Activated CD4-positive, alpha-beta memory T cell treated with anti-CD3 and anti-CD28 coated beads, Interleukin-2, amount 10 ng/mL, durations not matched to agents 7 days and 5 days (primary cell): ENCODE measurements around the gene MAP1LC3B2. TPM values are rescaled to one million over a fixed set of nuclear protein-coding genes. Genes with fewer than 3 reads are reported as not detected.
"Not testable (repeated sequence)": the region's sequence is repeated elsewhere in the genome, so short reads cannot be mapped to it uniquely, and the experiment has no call there.

Experiments used
- CTCF ChIA-PET: fragments of 350-600 bp; sonication (Branson Sonifier 250); formaldehyde crosslinking; loops from one replicate; lab custom pipeline; 2021; ENCODE audit warnings: antibody characterized with exemption, inconsistent platforms; lab: Charles Lee
- POLR2A ChIA-PET: fragments of 350-600 bp; sonication (Branson Sonifier 250); formaldehyde crosslinking; loops from one replicate; lab custom pipeline; 2021; ENCODE audit warnings: antibody characterized with exemption; lab: Charles Lee
- DNase-seq: peaks from one replicate; pipeline ENCODE4 v3.0.0-alpha.2; 2020
- H3K27ac Mint-ChIP-seq: one replicate; pipeline ENCODE4 v1.8.0; 2021; ENCODE audit warnings: mild to moderate bottlenecking, mixed read lengths
- H3K27me3 Mint-ChIP-seq: one replicate; pipeline ENCODE4 v1.8.0; 2021; ENCODE audit warnings: mixed read lengths
- H3K36me3 Mint-ChIP-seq: one replicate; pipeline ENCODE4 v1.8.0; 2021; ENCODE audit warnings: low read depth, mixed read lengths
- H3K4me1 Mint-ChIP-seq: one replicate; pipeline ENCODE4 v1.8.0; 2021; ENCODE audit warnings: mixed read lengths
- H3K4me3 Mint-ChIP-seq: one replicate; pipeline ENCODE4 v1.8.0; 2021; ENCODE audit warnings: mild to moderate bottlenecking, mixed read lengths
- H3K9me3 Mint-ChIP-seq: one replicate; pipeline ENCODE4 v1.8.0; 2021; ENCODE audit warnings: mixed read lengths
- total RNA-seq, 2 experiments: library from RNA; stranded (reverse); gene quantifications; one replicate each; pipeline ENCODE4 v1.2.3, GENCODE V29; 2021

The MAP1LC3B2 gene
- total RNA-seq, 2 experiments from 2014 or later: 0.68 to 0.83 TPM

DNA sequence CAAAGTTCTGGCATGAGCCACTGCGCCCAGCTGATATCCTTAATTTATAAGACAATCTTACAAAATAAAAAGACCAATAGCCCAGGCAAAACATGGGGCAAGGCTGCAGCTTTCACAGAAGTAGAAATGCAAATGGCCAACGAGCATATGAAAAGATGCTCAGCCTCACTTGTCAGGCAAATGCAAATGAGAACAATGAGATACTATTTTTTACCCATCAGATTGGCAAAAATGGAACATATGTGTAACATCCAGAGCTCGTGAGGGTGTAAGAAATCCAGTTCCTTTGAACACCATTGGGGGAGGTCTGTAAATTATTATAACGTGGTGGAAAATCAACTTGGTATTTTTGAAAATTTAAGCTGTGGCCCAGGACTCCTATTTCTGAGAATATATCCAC lies 14.6 kb downstream of the MAP1LC3B2 start:
- H3K27ac Mint-ChIP-seq: no peak overlapping the region
- no peaks in the 10 kb centered on the region for H3K36me3 Mint-ChIP-seq
- no peak overlapping the region for H3K4me3 Mint-ChIP-seq
- POLR2A ChIA-PET: no interaction called here
- peaks cover 2% of the 10 kb centered on the region for H3K9me3 Mint-ChIP-seq
- CTCF ChIA-PET: interaction anchor here (1.2 kb wide), 1 partner anchor 14 kb away, joined by 4 read pairs; the partner anchor contains the start of gene MAP1LC3B2
- DNase-seq: no peak
- H3K27me3 Mint-ChIP-seq: no peaks in the 10 kb centered on the region
- no peaks in the 10 kb centered on the region for H3K4me1 Mint-ChIP-seq

DNA sequence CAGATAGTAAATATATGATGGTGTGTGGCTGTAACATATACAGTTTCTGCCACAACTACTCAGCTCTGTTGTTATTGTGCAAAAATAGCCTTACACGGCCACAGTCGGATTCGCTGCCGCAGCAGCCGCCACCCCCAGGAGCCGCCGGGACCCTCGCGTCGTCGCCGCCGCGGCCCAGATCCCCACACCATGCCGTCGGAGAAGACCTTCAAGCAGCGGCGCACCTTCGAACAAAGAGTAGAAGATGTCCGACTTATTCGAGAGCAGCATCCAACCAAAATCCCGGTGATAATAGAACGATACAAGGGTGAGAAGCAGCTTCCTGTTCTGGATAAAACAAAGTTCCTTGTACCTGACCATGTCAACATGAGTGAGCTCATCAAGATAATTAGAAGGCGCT lies 16.6 kb downstream of the MAP1LC3B2 start:
- H3K4me1 Mint-ChIP-seq, H3K4me3 Mint-ChIP-seq, H3K36me3 Mint-ChIP-seq, DNase-seq, H3K27ac Mint-ChIP-seq, CTCF ChIA-PET, H3K9me3 Mint-ChIP-seq, H3K27me3 Mint-ChIP-seq: not testable (repeated sequence)
- POLR2A ChIA-PET: interaction anchor here (0.9 kb wide), 1 partner anchor 36 kb away, joined by 3 read pairs; no protein-coding TSS in a partner anchor

DNA sequence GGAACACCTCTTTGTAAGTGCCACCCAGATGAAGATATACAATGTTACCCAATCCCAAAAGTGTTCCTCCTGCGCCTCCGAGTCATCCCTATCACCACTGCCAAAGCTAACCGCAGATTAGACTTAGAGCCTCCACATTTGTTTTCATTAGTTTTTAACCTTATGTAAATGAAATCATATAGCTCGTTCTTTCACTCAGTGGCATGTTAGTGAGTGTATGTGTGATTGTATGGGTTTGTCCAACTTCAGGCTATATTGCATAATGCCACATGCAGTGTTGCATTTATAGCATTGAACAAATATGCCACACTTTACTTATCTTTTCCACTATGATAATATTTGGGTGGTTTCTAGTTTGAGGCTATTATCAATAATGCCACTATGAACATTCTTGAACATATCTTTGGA lies 18.0 kb downstream of the MAP1LC3B2 start:
- no peak overlapping the region for H3K27ac Mint-ChIP-seq
- ChIA-PET CTCF (interaction anchor here (0.5 kb wide), 1 partner anchor 42 kb away, joined by 3 read pairs; no protein-coding TSS in a partner anchor), POLR2A (interaction anchor here (1.1 kb wide), 1 partner anchor 17 kb away, joined by 3 read pairs; no protein-coding TSS in a partner anchor)
- no peak overlapping the region for H3K4me3 Mint-ChIP-seq
- H3K36me3 Mint-ChIP-seq: no peaks in the 10 kb centered on the region
- DNase-seq: no peak
- H3K27me3 Mint-ChIP-seq: peaks cover 3% of the 10 kb centered on the region
- no peaks in the 10 kb centered on the region for H3K4me1 Mint-ChIP-seq
- no peaks in the 10 kb centered on the region for H3K9me3 Mint-ChIP-seq

DNA sequence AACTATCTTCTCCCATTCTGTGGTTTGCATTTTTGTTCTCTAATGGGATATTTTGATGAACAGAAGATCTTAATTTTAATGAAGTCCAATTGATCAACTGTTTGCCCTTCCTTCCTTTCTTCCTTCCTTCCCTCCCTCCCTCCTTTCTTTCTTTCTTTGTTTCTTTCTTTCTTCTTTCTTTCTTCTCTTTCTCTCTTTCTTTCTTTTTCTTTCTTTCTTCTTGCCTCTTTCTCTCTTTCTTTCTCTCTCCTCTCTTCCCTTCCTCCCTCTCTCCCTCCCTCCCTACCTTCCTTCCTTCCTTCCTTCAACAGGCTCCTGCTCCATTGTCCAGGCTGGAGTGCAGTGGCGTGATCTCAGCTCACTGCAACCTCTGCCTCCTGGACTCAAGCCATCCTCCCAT lies 18.9 kb downstream of the MAP1LC3B2 start:
- Mint-ChIP-seq H3K27ac (no peak overlapping the region), H3K27me3 (peaks cover 3% of the 10 kb centered on the region), H3K36me3 (no peaks in the 10 kb centered on the region), H3K4me1 (no peaks in the 10 kb centered on the region), H3K9me3 (no peaks in the 10 kb centered on the region), H3K4me3 (no peak overlapping the region)
- ChIA-PET CTCF (interaction anchor here (0.6 kb wide), 1 partner anchor 406 kb away, joined by 3 read pairs; no protein-coding TSS in a partner anchor), POLR2A (no interaction called here)
- DNase-seq: no peak

DNA sequence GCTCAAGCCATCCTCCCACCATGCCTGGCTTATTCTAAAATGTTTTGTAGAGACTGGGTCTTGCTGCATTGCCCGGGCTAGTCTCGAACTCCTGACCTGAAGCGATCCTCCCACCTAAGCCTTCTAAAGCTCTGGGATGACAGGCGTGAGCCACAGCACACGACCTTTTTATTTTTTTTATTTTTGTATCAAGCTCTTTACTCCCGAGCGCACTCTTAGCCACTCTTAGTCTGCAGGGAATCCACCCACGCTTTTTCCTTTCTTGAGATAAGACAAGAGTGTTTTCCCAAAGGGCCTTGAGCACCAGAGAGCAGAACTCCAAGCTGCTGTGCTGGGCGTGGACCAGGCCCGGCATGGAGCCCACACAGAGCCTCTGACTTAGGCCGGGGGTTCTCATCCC lies 23.4 kb downstream of the MAP1LC3B2 start:
- peaks cover 21% of the 10 kb centered on the region for H3K9me3 Mint-ChIP-seq
- H3K4me3 Mint-ChIP-seq: no peak overlapping the region
- H3K36me3 Mint-ChIP-seq: no peaks in the 10 kb centered on the region
- DNase-seq: no peak
- H3K4me1 Mint-ChIP-seq: no peaks in the 10 kb centered on the region
- H3K27me3 Mint-ChIP-seq: peaks cover 11% of the 10 kb centered on the region
- ChIA-PET POLR2A (interaction anchor here (0.7 kb wide), 1 partner anchor 23 kb away, joined by 3 read pairs; the partner anchor contains the start of gene MAP1LC3B2), CTCF (no interaction called here)
- H3K27ac Mint-ChIP-seq: no peak overlapping the region

DNA sequence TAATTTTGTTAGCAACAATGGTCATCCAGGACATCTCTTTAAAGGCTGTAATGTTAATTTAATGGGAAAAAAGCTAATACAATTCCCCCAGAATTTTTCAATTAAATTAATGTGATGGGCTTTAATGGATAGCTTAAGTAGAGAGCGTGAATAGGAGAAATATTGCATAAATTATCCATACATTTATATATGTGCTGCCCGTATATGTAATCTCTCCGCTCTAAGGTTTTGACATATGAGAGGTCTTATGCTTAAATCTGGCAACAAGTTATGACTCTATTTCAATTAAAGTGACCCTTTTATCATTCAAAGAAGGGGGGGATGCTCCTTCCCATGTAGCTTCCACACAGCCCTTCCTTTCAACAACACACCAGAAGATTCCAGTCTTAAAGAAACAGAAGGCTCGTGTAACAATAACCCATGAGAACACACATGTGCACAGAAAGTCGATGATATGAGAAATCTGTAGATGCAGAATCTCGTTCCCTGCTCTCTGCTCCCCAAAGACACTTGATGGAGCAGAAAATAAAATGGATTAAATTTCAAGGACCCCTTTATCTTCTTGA lies 24.0 kb downstream of the MAP1LC3B2 start:
- H3K4me1 Mint-ChIP-seq: no peaks in the 10 kb centered on the region
- H3K9me3 Mint-ChIP-seq: peaks cover 21% of the 10 kb centered on the region
- no peak overlapping the region for H3K27ac Mint-ChIP-seq
- H3K4me3 Mint-ChIP-seq: no peak overlapping the region
- CTCF ChIA-PET: no interaction called here
- POLR2A ChIA-PET: interaction anchor here (0.7 kb wide), 1 partner anchor 24 kb away, joined by 3 read pairs; the partner anchor contains the start of gene MAP1LC3B2
- DNase-seq: no peak
- H3K36me3 Mint-ChIP-seq: no peaks in the 10 kb centered on the region
- H3K27me3 Mint-ChIP-seq: peaks cover 13% of the 10 kb centered on the region

DNA sequence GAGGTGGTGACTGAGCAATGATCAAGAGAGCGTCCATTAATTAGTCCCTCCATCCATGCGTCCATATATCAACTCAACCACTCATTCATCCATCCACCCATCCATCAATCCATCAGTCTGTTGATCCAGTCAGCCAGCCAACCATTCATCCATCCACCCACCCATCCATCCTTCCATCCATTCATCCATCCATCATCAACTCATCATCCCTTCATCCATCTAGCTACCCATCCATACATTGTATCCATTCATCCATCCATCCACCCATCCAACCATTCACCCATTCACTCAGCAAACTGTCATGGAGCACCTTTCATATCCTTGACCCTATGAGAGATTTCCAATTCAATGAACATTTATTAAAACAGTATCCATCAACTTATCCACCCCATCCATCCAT lies 28.1 kb downstream of the MAP1LC3B2 start:
- Mint-ChIP-seq H3K36me3 (no peaks in the 10 kb centered on the region), H3K4me3 (no peak overlapping the region), H3K4me1 (peaks cover 4% of the 10 kb centered on the region), H3K27ac (no peak overlapping the region), H3K9me3 (peaks cover 21% of the 10 kb centered on the region), H3K27me3 (peaks cover 14% of the 10 kb centered on the region)
- ChIA-PET CTCF (no interaction called here), POLR2A (no interaction called here)
- DNase-seq: no peak

DNA sequence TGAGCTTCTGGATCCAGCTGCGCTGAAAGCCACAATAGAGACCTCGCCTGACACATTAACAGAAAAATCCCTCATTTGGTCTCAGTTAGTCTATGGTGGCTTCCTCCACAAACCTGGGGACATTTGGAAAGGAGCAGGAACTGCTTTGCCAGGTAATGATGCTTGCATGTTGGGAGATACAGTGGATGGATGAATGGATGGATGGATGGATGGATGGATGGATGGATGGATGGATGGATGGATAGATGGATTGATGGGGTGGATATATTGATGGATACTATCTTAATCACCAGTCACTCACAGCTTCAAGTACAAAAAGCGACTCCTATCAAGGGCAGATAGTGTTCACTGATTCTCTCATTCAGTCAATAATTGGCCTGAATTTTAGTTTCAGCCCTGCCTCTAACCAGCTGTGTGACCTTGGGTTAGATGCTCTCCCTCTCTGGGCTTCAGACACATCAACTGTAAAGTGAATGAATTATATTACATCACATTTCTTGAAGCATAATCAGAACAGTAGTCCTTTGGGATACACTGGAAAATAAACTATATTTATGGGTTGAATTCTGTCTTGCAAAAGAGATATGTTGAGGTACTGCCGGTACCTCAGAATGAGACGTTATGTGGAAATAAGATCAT lies 29.3 kb downstream of the MAP1LC3B2 start:
- Mint-ChIP-seq H3K4me3 (no peak overlapping the region), H3K9me3 (peaks cover 21% of the 10 kb centered on the region), H3K36me3 (no peaks in the 10 kb centered on the region), H3K27ac (no peak overlapping the region), H3K27me3 (peaks cover 14% of the 10 kb centered on the region), H3K4me1 (peaks cover 12% of the 10 kb centered on the region)
- DNase-seq: no peak
- CTCF ChIA-PET: no interaction called here
- POLR2A ChIA-PET: interaction anchor here (0.6 kb wide), 1 partner anchor 312 kb away, joined by 3 read pairs; no protein-coding TSS in a partner anchor

DNA sequence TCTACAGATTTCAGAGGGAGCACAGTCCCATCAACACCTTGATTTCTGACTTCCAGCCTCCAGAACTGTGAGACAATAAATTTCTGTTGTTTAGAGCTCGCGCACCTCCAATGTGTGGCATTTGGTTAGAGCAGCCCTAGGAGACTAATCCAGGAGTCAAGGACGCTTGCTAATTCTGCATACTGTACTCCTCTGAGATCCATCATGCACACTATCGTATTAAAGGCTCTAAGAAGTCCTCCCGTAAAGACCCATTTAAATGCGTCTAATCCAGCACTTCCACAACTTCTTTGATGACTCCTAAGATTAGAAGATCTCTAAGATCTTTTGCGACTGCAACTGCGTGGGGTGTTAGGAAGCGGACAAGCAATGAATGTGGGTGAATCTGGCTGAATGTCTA lies 30.4 kb downstream of the MAP1LC3B2 start:
- peaks cover 14% of the 10 kb centered on the region for H3K27me3 Mint-ChIP-seq
- no peak overlapping the region for H3K27ac Mint-ChIP-seq
- H3K4me3 Mint-ChIP-seq: no peak overlapping the region
- peaks cover 20% of the 10 kb centered on the region for H3K4me1 Mint-ChIP-seq
- H3K36me3 Mint-ChIP-seq: no peaks in the 10 kb centered on the region
- peaks cover 17% of the 10 kb centered on the region for H3K9me3 Mint-ChIP-seq
- DNase-seq: no peak
- ChIA-PET POLR2A (no interaction called here), CTCF (interaction anchor here (2.4 kb wide), 1 partner anchor 29 kb away, joined by 9 read pairs; the partner anchor contains the start of gene MAP1LC3B2)

DNA sequence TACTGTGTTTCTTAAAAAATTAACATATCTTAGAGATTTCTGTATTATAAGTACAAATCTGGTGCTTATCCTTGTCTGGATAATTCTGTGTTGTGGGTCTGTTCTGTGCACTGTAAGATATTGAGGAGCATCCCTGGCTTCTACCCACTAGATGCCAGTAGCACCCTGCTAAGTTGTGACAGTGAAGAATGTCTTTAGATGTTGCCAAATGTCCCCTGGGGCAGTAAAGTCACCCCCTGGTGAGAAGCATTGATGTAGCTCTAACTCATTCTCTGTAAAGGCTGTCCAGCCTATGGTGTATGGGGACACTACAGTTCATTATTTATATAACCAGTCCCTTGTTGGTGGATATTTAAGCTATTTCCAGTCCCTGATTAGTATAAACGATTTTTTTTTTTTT lies 31.4 kb downstream of the MAP1LC3B2 start:
- peaks cover 29% of the 10 kb centered on the region for H3K4me1 Mint-ChIP-seq
- H3K27me3 Mint-ChIP-seq: peaks cover 14% of the 10 kb centered on the region
- no peak overlapping the region for H3K27ac Mint-ChIP-seq
- peaks cover 9% of the 10 kb centered on the region for H3K9me3 Mint-ChIP-seq
- no peak for DNase-seq
- H3K36me3 Mint-ChIP-seq: peaks cover 2% of the 10 kb centered on the region
- no peak overlapping the region for H3K4me3 Mint-ChIP-seq
- ChIA-PET POLR2A (interaction anchor here (1.1 kb wide), 1 partner anchor 57 kb away, joined by 3 read pairs; no protein-coding TSS in a partner anchor), CTCF (interaction anchor here (0.5 to 2.4 kb wide), 4 partner anchors 10 to 484 kb away, joined by 3 to 9 read pairs (median 4); partner anchors contain the start of gene MAP1LC3B2)

DNA sequence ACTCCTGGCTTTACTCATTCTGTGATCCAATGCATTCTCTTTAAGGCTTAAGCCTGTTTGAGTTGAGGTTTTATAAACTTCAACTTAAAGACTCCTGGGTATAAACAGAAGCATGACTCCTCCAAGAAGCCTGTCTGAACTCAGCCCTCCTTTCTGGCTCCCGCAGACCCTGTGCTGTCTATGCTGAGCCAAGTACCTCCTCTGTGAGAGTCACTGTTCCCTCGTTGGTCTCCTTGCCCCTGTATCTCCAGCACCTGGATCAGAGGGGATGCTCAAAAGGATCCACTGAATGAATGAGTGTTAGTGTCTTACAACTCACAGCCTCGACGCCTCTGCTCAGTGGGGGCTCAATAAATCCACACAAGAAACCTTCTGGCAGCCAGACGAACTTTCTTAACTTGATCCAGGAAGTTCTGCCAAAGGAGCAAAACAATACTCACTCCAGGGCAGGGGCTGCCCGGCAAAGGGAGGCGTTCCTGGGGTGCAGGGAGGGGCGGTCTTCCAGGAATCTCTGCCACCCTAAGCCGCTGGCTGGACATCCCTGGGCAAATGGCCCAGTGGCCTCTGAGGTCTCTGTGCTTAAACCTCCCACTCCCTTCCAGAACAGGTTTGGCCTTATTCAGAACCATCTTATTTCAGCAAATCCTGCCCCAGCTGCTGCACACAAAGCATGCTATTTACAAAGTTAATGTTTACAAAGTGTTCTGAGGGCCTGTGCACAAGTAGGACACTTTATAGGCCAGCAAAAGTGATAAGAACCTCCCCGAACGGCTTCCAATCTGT lies 32.9 kb downstream of the MAP1LC3B2 start:
- Mint-ChIP-seq H3K36me3 (peaks cover 2% of the 10 kb centered on the region), H3K9me3 (peaks cover 5% of the 10 kb centered on the region), H3K4me3 (no peak overlapping the region), H3K27me3 (peaks cover 16% of the 10 kb centered on the region), H3K4me1 (peaks cover 33% of the 10 kb centered on the region), H3K27ac (no peak overlapping the region)
- ChIA-PET POLR2A (no interaction called here), CTCF (interaction anchor here (1.5 kb wide), 1 partner anchor 8 kb away, joined by 4 read pairs; no protein-coding TSS in a partner anchor)
- DNase-seq: no peak

DNA sequence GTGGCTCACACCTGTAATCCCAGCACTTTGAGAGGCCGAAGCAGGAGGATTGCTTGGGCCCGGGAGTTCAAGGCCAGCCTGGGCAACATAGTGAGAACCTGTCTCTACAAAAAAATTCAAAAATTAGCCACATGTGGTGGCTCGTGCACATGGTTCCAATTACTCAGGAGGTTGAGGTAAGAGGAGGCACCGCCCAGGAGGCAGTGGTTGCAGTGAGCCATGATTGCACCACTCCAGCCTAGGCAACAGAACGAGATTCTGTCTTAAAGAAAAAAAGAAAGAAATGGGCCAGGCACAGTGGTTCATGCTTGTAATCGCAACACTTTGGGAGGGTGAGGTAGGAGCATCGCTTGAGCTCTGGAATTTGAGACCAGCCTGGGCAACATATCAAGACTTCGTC lies 33.5 kb downstream of the MAP1LC3B2 start:
- POLR2A ChIA-PET: no interaction called here
- CTCF ChIA-PET: no interaction called here
- no peak overlapping the region for H3K27ac Mint-ChIP-seq
- peaks cover 33% of the 10 kb centered on the region for H3K4me1 Mint-ChIP-seq
- H3K4me3 Mint-ChIP-seq: no peak overlapping the region
- peaks cover 2% of the 10 kb centered on the region for H3K36me3 Mint-ChIP-seq
- peak; percentile 20 for DNase-seq
- H3K9me3 Mint-ChIP-seq: no peaks in the 10 kb centered on the region
- peaks cover 9% of the 10 kb centered on the region for H3K27me3 Mint-ChIP-seq
